ENCODE measurements around the gene SSUH2.

GRCh38 chr3:8627201-8627940, 17.2 kb downstream of the SSUH2 start:
- TF ChIP-seq POLR2A (IDR thresholded peaks at IDR 0.05; ENCODE audit: low read depth, low read length) (no peak), MAFK (IDR thresholded peaks at IDR 0.05; ENCODE audit: low read depth, low read length) (no peak), RAD21 (IDR thresholded peaks at IDR 0.05; ENCODE audit: low read length) (no peak), NFE2L2 (IDR thresholded peaks at IDR 0.05; ENCODE audit: low read depth, low read length) (no peak), RFX5 (IDR thresholded peaks at IDR 0.05; ENCODE audit: low read depth, low read length) (no peak), CEBPB (IDR thresholded peaks at IDR 0.05; ENCODE audit: low read depth, low read length) (no peak), USF2 (IDR thresholded peaks at IDR 0.05; ENCODE audit: low read depth, low read length) (no peak), CHD1 (IDR thresholded peaks at IDR 0.05; ENCODE audit: low read depth, low read length) (no peak), FOS (IDR thresholded peaks at IDR 0.05; ENCODE audit: low read depth, low read length) (no peak), SMC3 (IDR thresholded peaks at IDR 0.05; ENCODE audit: low read depth, low read length) (no peak)
- TF ChIP-seq, protein P1, sequence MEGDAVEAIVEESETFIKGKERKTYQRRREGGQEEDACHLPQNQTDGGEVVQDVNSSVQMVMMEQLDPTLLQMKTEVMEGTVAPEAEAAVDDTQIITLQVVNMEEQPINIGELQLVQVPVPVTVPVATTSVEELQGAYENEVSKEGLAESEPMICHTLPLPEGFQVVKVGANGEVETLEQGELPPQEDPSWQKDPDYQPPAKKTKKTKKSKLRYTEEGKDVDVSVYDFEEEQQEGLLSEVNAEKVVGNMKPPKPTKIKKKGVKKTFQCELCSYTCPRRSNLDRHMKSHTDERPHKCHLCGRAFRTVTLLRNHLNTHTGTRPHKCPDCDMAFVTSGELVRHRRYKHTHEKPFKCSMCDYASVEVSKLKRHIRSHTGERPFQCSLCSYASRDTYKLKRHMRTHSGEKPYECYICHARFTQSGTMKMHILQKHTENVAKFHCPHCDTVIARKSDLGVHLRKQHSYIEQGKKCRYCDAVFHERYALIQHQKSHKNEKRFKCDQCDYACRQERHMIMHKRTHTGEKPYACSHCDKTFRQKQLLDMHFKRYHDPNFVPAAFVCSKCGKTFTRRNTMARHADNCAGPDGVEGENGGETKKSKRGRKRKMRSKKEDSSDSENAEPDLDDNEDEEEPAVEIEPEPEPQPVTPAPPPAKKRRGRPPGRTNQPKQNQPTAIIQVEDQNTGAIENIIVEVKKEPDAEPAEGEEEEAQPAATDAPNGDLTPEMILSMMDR (conservative IDR thresholded peaks at IDR 0.05; ENCODE audit: low read depth, low read length), result no peak
